MM.1S (cell line): ENCODE measurements around the gene PCP2.

Source experiments
- DNase-seq: peaks from one replicate; pipeline ENCODE4 v3.0.0-alpha.2; 2015
- H2AFZ ChIP-seq: fragments of 300-600 bp; sonication (generic); 2 replicates; pipeline ENCODE4 v1.6.0; 2016; ENCODE audit warnings: antibody characterized with exemption, low read length
- H3F3A ChIP-seq: fragments of 300-600 bp; sonication (generic); 2 replicates; pipeline ENCODE4 v1.6.1; 2016; ENCODE audit warnings: mild to moderate bottlenecking, antibody characterized with exemption, low read length, moderate library complexity, mixed read lengths; ENCODE audit not compliant: insufficient read depth
- H3K27ac ChIP-seq: fragments of 300-600 bp; sonication (generic); 2 replicates; pipeline ENCODE4 v1.5.1; 2016; ENCODE audit warnings: mild to moderate bottlenecking, low read length
- H3K27me3 ChIP-seq: fragments of 300-600 bp; sonication (generic); replicated peaks from 2 replicates; pipeline ENCODE4 v1.6.0; 2016; ENCODE audit warnings: low read length; ENCODE audit not compliant: insufficient read depth
- H3K36me3 ChIP-seq: fragments of 300-600 bp; sonication (generic); replicated peaks from 2 replicates; pipeline ENCODE4 v1.6.1; 2016; ENCODE audit warnings: mild to moderate bottlenecking, low read length, mixed read lengths; ENCODE audit not compliant: insufficient read depth
- H3K4me1 ChIP-seq: fragments of 300-600 bp; sonication (generic); 2 replicates; pipeline ENCODE4 v1.6.1; 2016; ENCODE audit warnings: low read length, mixed read lengths
- H3K4me2 ChIP-seq: fragments of 300-600 bp; sonication (generic); 2 replicates; pipeline ENCODE4 v1.6.0; 2016; ENCODE audit warnings: low read depth, low read length
- H3K4me3 ChIP-seq: fragments of 300-600 bp; sonication (generic); 2 replicates; pipeline ENCODE4 v1.5.1; 2016; ENCODE audit warnings: low read length, mixed read lengths
- H3K79me2 ChIP-seq: fragments of 300-600 bp; sonication (generic); 2 replicates; pipeline ENCODE4 v1.6.1; 2016; ENCODE audit warnings: mixed run types, low read length, mixed read lengths
- H3K9ac ChIP-seq: fragments of 300-600 bp; sonication (generic); 2 replicates; pipeline ENCODE4 v1.6.1; 2016; ENCODE audit warnings: low read length, mixed read lengths
- H3K9me2 ChIP-seq: fragments of 300-600 bp; sonication (generic); replicated peaks from 2 replicates; pipeline ENCODE4 v1.6.1; 2016; ENCODE audit warnings: mild to moderate bottlenecking, low read length, mixed read lengths; ENCODE audit not compliant: insufficient read depth
- H3K9me3 ChIP-seq: fragments of 300-600 bp; sonication (generic); replicated peaks from 2 replicates; pipeline ENCODE4 v1.6.1; 2016; ENCODE audit warnings: mild to moderate bottlenecking, low read length, mixed read lengths; ENCODE audit not compliant: insufficient read depth
- H4K20me1 ChIP-seq: fragments of 300-600 bp; sonication (generic); 2 replicates; pipeline ENCODE4 v1.6.1; 2016; ENCODE audit warnings: mild to moderate bottlenecking, low read length, moderate library complexity, mixed read lengths; ENCODE audit not compliant: insufficient read depth
- CTCF ChIP-seq: fragments of 300-600 bp; sonication (generic); IDR thresholded peaks from 2 replicates; pipeline ENCODE4 v1.5.1; 2016; ENCODE audit warnings: antibody characterized with exemption, low read length, mixed read lengths
- EZH2 ChIP-seq: fragments of 300-600 bp; sonication (generic); optimal IDR thresholded peaks from 2 replicates; pipeline ENCODE3; 2017; ENCODE audit warnings: low read depth, mild to moderate bottlenecking, antibody characterized with exemption, low read length, mixed read lengths
- EZH2phosphoT487 ChIP-seq: fragments of 300-600 bp; sonication (generic); IDR thresholded peaks from 2 replicates; pipeline ENCODE4 v1.6.1; 2018; ENCODE audit warnings: antibody characterized with exemption, low read length

Gene PCP2

GRCh38 chr19:7674010-7675005, 40.8 kb upstream of the PCP2 start:
- Histone ChIP-seq H4K20me1 (no peaks in the 10 kb centered on the region), H3K9ac (no peak overlapping the region), H3K4me2 (peak overlapping the region; percentile 27; the same call in 1 of the 2 replicates), H3K27ac (no peak overlapping the region), H3K9me3 (no peaks in the 10 kb centered on the region), H3K4me3 (no peak overlapping the region), H3F3A (no peaks in the 10 kb centered on the region), H3K79me2 (no peaks in the 10 kb centered on the region), H3K4me1 (no peaks in the 10 kb centered on the region), H3K36me3 (no peaks in the 10 kb centered on the region), H3K9me2 (no peaks in the 10 kb centered on the region), H2AFZ (peak overlapping the region; percentile 1; the same call in 1 of the 2 replicates), H3K27me3 (peaks cover 84% of the 10 kb centered on the region)
- peak; percentile 66 for DNase-seq
- TF ChIP-seq EZH2 (no peak), CTCF (no peak), EZH2phosphoT487 (no peak)

- Histone ChIP-seq H3K27me3 (peaks cover 83% of the 10 kb centered on the region), H3K9me3 (no peaks in the 10 kb centered on the region), H3K4me2 (no peak overlapping the region), H3K4me1 (no peaks in the 10 kb centered on the region), H4K20me1 (no peaks in the 10 kb centered on the region), H3K27ac (no peak overlapping the region), H3F3A (no peaks in the 10 kb centered on the region), H3K79me2 (no peaks in the 10 kb centered on the region), H3K36me3 (no peaks in the 10 kb centered on the region), H3K9me2 (no peaks in the 10 kb centered on the region), H2AFZ (no peak overlapping the region), H3K9ac (no peak overlapping the region), H3K4me3 (no peak overlapping the region)
- TF ChIP-seq EZH2phosphoT487 (no peak), EZH2 (no peak), CTCF (no peak)
- DNase-seq: no peak
Measured at GRCh38 chr19:7672522-7672921, 39.0 kb upstream of the PCP2 start.

- Histone ChIP-seq H3K4me3 (no peak overlapping the region), H3F3A (no peaks in the 10 kb centered on the region), H3K4me2 (no peak overlapping the region), H3K79me2 (no peaks in the 10 kb centered on the region), H2AFZ (no peak overlapping the region), H3K27ac (no peak overlapping the region), H3K9ac (no peak overlapping the region), H4K20me1 (no peaks in the 10 kb centered on the region), H3K36me3 (no peaks in the 10 kb centered on the region), H3K27me3 (peaks cover 78% of the 10 kb centered on the region), H3K9me2 (no peaks in the 10 kb centered on the region), H3K9me3 (no peaks in the 10 kb centered on the region), H3K4me1 (no peaks in the 10 kb centered on the region)
- TF ChIP-seq EZH2phosphoT487 (no peak), CTCF (no peak), EZH2 (no peak)
- DNase-seq: no peak
Measured at GRCh38 chr19:7670790-7671189, 37.3 kb upstream of the PCP2 start.
